DOHH2 (cell line): ENCODE data around the gene PAXX.

ENCODE experiments used
- CTCF ChIP-seq: fragments of 200-600 bp; sonication (generic); IDR thresholded peaks from one replicate; pipeline ENCODE4 v1.5.1; 2014; ENCODE audit warnings: antibody characterized with exemption, mild to moderate bottlenecking, low read depth, low read length; ENCODE audit not compliant: poor library complexity, severe bottlenecking
- EZH2phosphoT487 ChIP-seq: fragments of 200-600 bp; sonication (generic); IDR thresholded peaks from 2 replicates; pipeline ENCODE4 v1.6.1; 2017; ENCODE audit warnings: borderline replicate concordance, mild to moderate bottlenecking, antibody characterized with exemption, low read length, moderate library complexity, mixed read lengths

GRCh38 chr9:136957901-136958300, 34.3 kb upstream of the PAXX start:
- TF ChIP-seq CTCF (no peak), EZH2phosphoT487 (no peak)
